ENCODE measurements around the gene OR8K5. TPM values are rescaled to one million over a fixed set of nuclear protein-coding genes. Genes with fewer than 3 reads are reported as not detected.

Gene OR8K5
- total RNA-seq: not detected
- long read RNA-seq: 0 reads

- Histone ChIP-seq H3K27ac (replicated peaks) (no peak within 1 kb of the TSS), H3K36me3 (no peaks in the 10 kb centered on the region), H3K4me3 (no peak within 1 kb of the TSS), H3K27me3 (ENCODE audit: low read depth) (no peaks in the 10 kb centered on the region), H3K9me3 (replicated peaks) (peaks cover 50% of the 10 kb centered on the region), H3K4me1 (no peaks in the 10 kb centered on the region)
- DNase-seq: no peak
- no peak for TF ChIP-seq CTCF (IDR thresholded peaks at IDR 0.05; ENCODE audit: borderline replicate concordance)
- intact Hi-C loops (cut with micrococcal nuclease): no loop called here
Measured at GRCh38 chr11:56160217-56160616, at the start of gene OR8K5. Gene OR8K5 (minus strand): TSS chr11:56160317. CDS start chr11:56160317, 0 bp downstream.

GRCh38 chr11:56207790-56208189, 47.7 kb upstream of the OR8K5 start:
- H3K27me3 ChIP-seq (ENCODE audit: low read depth): no peaks in the 10 kb centered on the region
- TF ChIP-seq CTCF (IDR thresholded peaks at IDR 0.05; ENCODE audit: borderline replicate concordance): no peak
- H3K9me3 ChIP-seq (replicated peaks): no peaks in the 10 kb centered on the region
- no peak for DNase-seq
- intact Hi-C loops (cut with micrococcal nuclease): no loop called here
- no peak overlapping the region for H3K4me3 ChIP-seq
- no peaks in the 10 kb centered on the region for H3K36me3 ChIP-seq
- H3K4me1 ChIP-seq: no peaks in the 10 kb centered on the region
- H3K27ac ChIP-seq (replicated peaks): no peak overlapping the region

- no peak for DNase-seq
- Histone ChIP-seq H3K27me3 (ENCODE audit: low read depth) (no peaks in the 10 kb centered on the region), H3K27ac (replicated peaks) (no peak overlapping the region), H3K4me1 (no peaks in the 10 kb centered on the region), H3K4me3 (no peak overlapping the region), H3K9me3 (replicated peaks) (peaks cover 22% of the 10 kb centered on the region), H3K36me3 (no peaks in the 10 kb centered on the region)
- no peak for TF ChIP-seq CTCF (IDR thresholded peaks at IDR 0.05; ENCODE audit: borderline replicate concordance)
- intact Hi-C loops (cut with micrococcal nuclease): no loop called here
Measured at GRCh38 chr11:56197367-56197766, 37.2 kb upstream of the OR8K5 start.

GRCh38 chr11:56196705-56197104, 36.6 kb upstream of the OR8K5 start:
- no peak for TF ChIP-seq CTCF (IDR thresholded peaks at IDR 0.05; ENCODE audit: borderline replicate concordance)
- intact Hi-C loops (cut with micrococcal nuclease): no loop called here

GRCh38 chr11:56188602-56189001, 28.5 kb upstream of the OR8K5 start:
- H3K27me3 ChIP-seq (ENCODE audit: low read depth): no peaks in the 10 kb centered on the region
- TF ChIP-seq CTCF (IDR thresholded peaks at IDR 0.05; ENCODE audit: borderline replicate concordance): no peak
- no peaks in the 10 kb centered on the region for H3K4me1 ChIP-seq
- H3K9me3 ChIP-seq (replicated peaks): peaks cover 24% of the 10 kb centered on the region
- no peak overlapping the region for H3K27ac ChIP-seq (replicated peaks)
- H3K36me3 ChIP-seq: no peaks in the 10 kb centered on the region
- H3K4me3 ChIP-seq: no peak overlapping the region
- intact Hi-C loops (cut with micrococcal nuclease): no loop called here
- no peak for DNase-seq

More at GRCh38 chr11:56196705-56197104, 36.6 kb upstream of the OR8K5 start:
- H3K4me3 ChIP-seq: no peak overlapping the region
- peaks cover 21% of the 10 kb centered on the region for H3K9me3 ChIP-seq (replicated peaks)
- no peak overlapping the region for H3K27ac ChIP-seq (replicated peaks)
- H3K27me3 ChIP-seq (ENCODE audit: low read depth): no peaks in the 10 kb centered on the region
- no peaks in the 10 kb centered on the region for H3K36me3 ChIP-seq
- DNase-seq: no peak
- H3K4me1 ChIP-seq: no peaks in the 10 kb centered on the region

- no peak overlapping the region for H3K4me3 ChIP-seq
- H3K9me3 ChIP-seq (replicated peaks): peaks cover 34% of the 10 kb centered on the region
- TF ChIP-seq CTCF (IDR thresholded peaks at IDR 0.05; ENCODE audit: borderline replicate concordance): no peak
- H3K27me3 ChIP-seq (ENCODE audit: low read depth): no peaks in the 10 kb centered on the region
- H3K36me3 ChIP-seq: no peaks in the 10 kb centered on the region
- no peaks in the 10 kb centered on the region for H3K4me1 ChIP-seq
- H3K27ac ChIP-seq (replicated peaks): no peak overlapping the region
- intact Hi-C loops (cut with micrococcal nuclease): no loop called here
- DNase-seq: no peak
Measured at GRCh38 chr11:56183459-56183858, 23.3 kb upstream of the OR8K5 start.

Data from left ventricle myocardium inferior (tissue), 1 donor.